ENCODE data around the gene GASK1A.
"Not testable (repeated sequence)": the region's sequence is repeated elsewhere in the genome, so short reads cannot be mapped to it uniquely, and the experiment has no call there.

The GASK1A gene

DNA sequence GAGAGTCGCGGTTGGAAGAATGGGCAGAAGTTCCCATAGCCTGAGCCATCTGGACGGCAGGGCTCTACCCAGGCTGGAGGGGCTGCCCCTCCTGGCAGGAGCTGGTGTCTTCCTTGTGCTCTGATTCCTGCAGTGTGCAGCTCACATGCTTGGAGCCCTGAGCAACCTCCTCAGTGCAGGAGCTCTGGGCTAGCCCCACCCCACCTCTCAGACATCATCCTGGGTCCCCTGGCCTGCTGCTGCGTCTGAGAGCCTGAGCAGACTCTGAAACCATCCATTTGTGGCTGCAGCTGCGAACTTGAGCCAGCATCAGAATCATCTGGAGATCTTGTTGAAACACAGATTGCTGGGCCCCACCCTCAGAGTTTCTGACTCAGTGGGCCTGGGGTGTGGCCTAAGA lies 84.0 kb downstream of the GASK1A start:
- no peak for DNase-seq

DNA sequence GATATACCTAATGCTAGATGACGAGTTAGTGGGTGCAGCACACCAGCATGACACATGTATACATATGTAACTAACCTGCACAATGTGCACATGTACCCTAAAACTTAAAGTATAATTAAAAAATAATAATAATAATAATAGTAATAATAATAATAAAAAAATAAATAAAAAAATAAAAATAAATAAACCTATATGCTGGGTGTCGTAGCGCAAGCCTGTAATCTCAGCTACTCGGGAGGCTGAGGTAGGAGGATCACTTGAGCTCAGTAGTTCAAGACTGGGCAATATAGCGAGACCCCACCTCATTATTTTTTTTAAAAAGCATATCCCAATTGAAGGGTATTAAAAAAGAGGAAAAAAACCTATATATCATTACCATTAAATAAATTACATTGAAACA lies 91.6 kb downstream of the GASK1A start:
- DNase-seq = not testable (repeated sequence)

GRCh38 chr3:43071313-43071893 lies 92.3 kb downstream of the GASK1A start:
- DNase-seq = no peak

DNA sequence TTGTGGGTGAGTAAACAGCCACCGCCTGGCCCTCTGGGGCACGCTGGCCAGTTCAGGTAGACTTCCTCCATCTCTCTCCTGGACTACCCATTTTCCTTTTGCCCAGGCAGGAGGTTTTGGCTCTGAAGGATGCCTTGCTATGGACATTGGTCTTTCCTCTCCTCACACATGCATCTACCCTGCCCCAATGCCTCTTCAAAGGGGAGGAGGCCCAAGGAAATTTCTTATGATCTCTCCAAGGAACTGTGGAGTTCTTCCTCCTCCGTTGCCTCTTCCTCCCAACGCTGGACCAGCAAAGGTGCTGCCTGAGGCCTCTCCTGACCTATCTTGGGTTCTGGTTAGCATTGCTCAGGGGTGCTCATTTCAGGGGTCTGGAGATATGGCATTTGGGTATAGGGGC lies 93.2 kb downstream of the GASK1A start:
- DNase-seq = no peak

GRCh38 chr3:43073116-43073835 lies 94.2 kb downstream of the GASK1A start:
- DNase-seq = no peak

DNA sequence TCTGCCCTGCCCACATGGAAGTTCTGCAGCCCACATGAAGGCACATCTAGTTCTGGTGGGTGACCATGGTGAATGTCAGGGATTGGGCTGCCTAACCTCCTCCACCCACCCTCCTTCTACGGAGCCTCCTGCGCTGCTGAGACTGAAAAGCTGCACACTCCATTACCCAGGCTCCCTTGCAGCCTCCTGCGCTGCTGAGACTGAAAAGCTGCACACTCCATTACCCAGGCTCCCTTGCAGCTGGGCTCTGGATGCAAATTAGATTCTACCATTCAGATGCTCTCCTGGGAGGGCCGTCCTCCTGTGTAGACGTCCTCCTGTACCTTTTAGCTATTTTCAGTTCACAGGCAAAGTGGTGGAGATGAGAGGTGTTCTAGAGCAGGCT lies 94.7 kb downstream of the GASK1A start:
- no peak for DNase-seq

DNA sequence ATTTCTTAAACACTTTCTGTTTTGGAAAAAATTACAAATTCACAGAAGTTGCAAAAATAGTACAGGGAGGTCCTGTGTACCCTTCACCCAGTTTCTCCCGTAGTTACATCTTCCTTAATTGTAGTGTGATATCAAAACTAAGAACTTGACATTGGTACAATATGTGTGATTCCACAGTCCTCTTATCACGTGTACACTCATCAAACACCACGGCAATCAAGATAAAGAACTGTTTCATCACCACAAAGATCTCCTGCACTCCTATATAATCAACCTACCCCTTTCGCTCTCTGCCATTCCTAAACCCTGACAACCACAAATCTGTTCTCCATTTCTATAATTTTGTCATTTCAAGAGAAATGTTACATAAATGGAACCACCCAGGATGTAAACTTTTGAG lies 95.4 kb downstream of the GASK1A start:
- DNase-seq = no peak

DNA sequence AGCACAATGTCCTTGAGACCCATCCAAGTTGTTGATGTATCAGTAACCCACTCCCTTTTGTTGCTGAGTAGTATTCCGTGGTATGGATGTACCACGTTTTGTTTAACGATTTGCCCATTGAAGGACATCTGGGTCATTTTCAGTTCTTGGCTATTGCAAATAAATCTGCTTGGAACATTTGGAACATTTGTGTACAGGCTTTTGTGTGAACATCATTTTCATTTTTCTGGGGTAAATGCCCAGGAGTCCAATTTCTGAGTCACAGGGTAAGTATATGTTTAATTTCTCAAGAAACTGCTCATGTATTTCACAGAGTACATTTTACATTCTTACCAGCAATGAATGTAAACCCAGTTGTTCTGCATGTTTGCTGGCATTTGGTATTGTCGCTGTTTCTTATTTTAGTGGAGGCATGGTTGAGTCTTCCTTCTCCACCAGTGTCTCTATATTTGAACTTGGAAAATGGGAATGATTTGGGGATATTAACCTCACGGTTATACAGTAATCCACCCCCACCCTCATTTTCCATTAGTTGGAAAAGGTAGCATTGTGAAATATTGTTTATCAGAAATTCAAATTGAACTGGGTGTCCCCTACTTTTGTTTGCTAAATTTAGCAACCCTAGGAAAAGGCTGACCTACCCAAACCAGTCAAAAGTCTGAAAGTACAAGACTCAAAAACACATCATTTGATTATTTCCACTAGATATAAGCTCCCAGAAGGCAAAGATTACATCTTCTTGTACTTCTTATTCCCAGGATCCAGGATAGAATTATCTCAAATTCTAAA lies 96.0 kb downstream of the GASK1A start:
- DNase-seq = no peak

GRCh38 chr3:43075904-43076661 lies 97.0 kb downstream of the GASK1A start:
- no peak for DNase-seq

DNA sequence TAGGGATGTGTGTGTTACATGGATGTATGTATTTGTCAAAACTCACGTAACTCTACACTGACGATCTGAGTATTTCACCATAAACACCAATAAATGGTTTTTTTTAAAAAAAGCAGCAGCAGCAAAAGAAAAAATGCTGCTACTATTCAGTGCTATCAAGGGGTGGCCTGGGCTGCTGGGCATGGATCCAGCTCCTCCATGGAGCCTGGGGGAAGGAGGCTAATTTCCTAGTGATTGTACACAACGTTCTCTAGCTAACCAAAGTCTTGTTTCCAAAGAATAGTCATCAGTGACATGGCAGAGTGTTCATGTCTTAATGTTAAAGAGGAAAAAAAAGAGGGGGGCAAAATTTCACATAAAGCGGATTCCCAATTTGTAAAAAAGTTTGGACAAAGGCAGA lies 97.7 kb downstream of the GASK1A start:
- DNase-seq = no peak

DNA sequence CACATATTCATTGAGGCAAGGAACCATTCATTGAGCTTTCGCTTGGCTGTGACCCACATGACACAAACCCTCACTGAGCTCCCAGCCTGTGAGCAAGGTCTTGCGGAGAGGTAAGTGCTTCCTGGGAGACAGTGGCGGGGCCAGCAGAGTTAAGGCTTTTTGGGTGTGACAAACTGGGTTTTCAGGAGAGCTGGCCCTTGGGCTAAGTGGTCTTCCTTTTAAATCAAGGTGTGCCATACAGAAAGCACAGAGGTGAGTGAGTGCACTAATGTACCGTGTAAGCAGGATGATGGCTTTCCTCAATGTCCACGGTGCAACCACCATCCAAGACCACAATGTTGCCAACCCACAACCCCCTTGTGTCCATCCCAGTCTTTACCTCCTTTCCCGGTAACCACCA lies 98.2 kb downstream of the GASK1A start:
- DNase-seq = no peak

GRCh38 chr3:43077707-43078106 lies 98.6 kb downstream of the GASK1A start:
- no peak for DNase-seq

DNA sequence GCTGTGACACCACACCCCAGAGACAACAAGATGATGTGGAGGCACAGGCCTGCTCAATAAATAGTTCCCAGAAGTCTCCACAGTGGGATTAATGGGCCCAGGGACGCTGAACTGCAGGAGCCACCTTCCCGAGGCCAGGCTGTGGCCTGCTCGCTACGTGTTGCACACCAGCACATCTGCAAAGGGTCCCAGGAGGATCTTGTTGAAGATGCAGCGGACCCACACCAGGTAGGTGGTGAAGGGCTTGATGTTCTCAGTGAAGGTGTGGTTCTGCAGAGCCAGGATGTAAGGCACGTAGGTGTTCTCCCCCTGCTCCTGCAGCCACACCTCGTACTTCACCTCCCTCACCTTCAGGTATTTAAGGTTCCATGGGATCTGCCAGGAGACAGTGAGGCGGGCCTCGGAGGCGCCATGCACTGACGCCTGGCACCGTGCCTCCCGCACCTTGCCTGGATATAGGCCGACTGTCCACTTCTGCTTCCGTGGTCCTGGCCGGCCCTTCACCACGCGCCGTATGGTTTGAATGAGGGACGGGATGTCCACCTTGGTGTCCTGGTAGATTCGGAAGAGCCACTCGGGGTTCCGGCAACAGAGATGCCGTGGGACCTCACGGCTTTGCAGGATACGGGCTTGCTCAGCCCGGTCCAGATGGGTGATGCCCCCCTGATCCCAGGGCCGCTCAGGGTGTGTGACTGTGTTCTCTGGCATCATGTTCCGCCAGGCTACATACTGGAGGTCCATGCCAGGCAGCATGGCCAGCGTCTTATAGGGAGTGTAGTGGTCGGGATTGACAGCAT lies 100.6 kb downstream of the GASK1A start:
- no peak for DNase-seq

GRCh38 chr3:43080726-43081568 lies 101.8 kb downstream of the GASK1A start:
- DNase-seq = no peak

GRCh38 chr3:43081796-43082195 lies 102.7 kb downstream of the GASK1A start:
- no peak for DNase-seq

- no peak for DNase-seq
These were observed 103.3 kb downstream of the GASK1A start for GRCh38 chr3:43082457-43082856.

GRCh38 chr3:43086460-43087165 lies 107.5 kb downstream of the GASK1A start:
- no peak for DNase-seq

DNA sequence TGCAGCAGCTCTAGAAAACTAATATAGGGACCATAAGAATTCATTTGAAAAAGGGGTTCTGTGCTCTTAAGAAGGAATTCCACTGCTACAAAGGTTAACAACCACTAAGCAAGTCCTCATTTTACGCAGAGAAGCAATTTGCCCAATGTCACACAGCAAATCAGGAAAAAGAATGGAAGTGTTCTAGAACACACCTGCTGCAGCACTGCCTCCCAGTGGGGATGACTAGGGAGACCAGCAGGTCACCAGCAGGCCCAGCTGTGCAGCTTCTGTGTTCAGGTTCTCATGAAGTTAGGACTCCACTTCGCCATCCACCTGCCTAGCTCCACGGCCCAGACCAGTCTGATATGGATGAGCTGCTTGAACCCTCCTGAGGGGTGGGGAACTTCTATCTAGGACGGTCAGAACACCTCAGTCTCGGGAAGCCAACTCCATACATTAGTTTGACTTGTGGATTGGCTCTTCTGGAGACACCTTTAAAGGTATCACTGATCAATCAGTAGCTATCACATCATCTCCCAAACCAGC lies 108.2 kb downstream of the GASK1A start:
- DNase-seq = no peak

DNA sequence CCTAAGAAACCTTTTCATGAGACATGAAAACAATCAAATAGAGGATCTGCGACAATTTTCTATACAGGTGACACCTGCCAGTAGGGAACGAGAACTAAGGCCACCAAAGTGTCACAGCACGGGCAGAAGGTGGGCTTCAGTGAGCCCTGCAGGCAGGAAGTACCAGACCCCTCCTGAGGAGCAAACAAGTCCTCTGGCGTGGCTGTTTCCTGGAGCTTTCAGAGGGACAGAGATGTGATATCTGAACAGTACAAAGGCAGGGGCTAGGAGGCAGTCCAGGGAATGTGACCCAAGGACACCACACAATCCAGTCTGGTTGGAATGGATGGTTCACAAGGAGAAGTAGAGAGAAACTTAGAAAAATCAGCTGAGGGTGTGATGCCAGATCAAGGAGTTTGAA lies 110.0 kb downstream of the GASK1A start:
- DNase-seq = no peak

DNA sequence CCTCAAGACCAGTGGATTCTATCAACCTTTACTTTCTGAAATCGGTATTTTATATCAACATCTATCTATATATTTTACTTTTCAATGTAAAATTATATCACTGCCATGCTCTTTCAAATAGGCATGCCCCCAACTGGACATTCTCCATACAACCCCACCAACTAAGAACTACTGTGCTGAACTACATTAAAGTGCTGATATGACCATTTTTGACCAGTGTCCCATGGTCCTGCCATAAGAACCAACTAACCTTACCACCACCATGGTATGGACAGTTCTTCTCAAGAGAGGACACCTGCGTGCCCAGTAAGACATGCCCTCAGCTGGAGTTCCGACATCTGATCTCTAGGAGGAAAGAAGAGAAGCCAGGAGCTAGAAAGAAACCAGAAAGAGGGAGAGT lies 111.1 kb downstream of the GASK1A start:
- no peak for DNase-seq

- DNase-seq = no peak
These were observed 112.4 kb downstream of the GASK1A start for GRCh38 chr3:43091481-43091880.
